Frontal cortex (tissue), 1 donor: ENCODE data around the gene ITIH5. TPM values are rescaled to one million over a fixed set of nuclear protein-coding genes. Genes with fewer than 3 reads are reported as not detected.

ENCODE experiments used
- total RNA-seq: library from RNA; depleted of rRNA; stranded (reverse); fragments of >200 nt; gene quantifications from one replicate; pipeline ENCODE4 v1.2.3, GENCODE V29; 2014

ITIH5 gene
- total RNA-seq, 1 donor from 2014 or later = 14.7 TPM

Other genes starting within 250 kb of the ITIH5 start
- 10.6 TPM for gene ITIH2, start 36.4 kb upstream of the ITIH5 start, total RNA-seq
- gene KIN, start 121.0 kb upstream of the ITIH5 start, total RNA-seq = 9.4 TPM
- gene ATP5F1C, start 121.2 kb upstream of the ITIH5 start, total RNA-seq = 422 TPM
- 2.4 TPM for gene TAF3, start 151.5 kb upstream of the ITIH5 start, total RNA-seq